PC-3 (cell line): ENCODE data around the gene C16orf92.

ENCODE experiments used
- CTCF ChIP-seq: fragments of 300-600 bp; sonication (generic); conservative IDR thresholded peaks from 2 replicates; pipeline ENCODE4 v1.5.1; 2017; ENCODE audit warnings: antibody characterized with exemption, low read depth, mild to moderate bottlenecking, low read length
- EZH2 ChIP-seq: fragments of 300-600 bp; sonication (generic); IDR thresholded peaks from one replicate; pipeline ENCODE4 v1.6.1; 2017; ENCODE audit warnings: antibody characterized with exemption, mild to moderate bottlenecking, low read length; ENCODE audit not compliant: unreplicated experiment

- TF ChIP-seq CTCF, result no peak
- TF ChIP-seq EZH2, result no peak
Observed at GRCh38 chr16:29996766-29997250, 26.2 kb upstream of the C16orf92 start.
